H1 (cell line): Measurements from ENCODE around the gene CHRNA3. TPM values are rescaled to one million over a fixed set of nuclear protein-coding genes. Genes with fewer than 3 reads are reported as not detected.

Experiments
- CTCF ChIA-PET: fragments of 300-600 bp; sonication (Branson Sonifier 250); formaldehyde crosslinking; loops from one replicate; lab custom pipeline; 2021; ENCODE audit not compliant: partially characterized antibody; lab: Charles Lee
- POLR2A ChIA-PET: fragments of 300-600 bp; sonication (Branson Sonifier 250); formaldehyde crosslinking; loops from one replicate; lab custom pipeline; 2021; ENCODE audit warnings: inconsistent platforms; ENCODE audit not compliant: partially characterized antibody; lab: Charles Lee
- DNase-seq, 2 experiments: peaks; one replicate each; pipeline versions ENCODE4 v3.0.0 to v3.0.0-alpha.2; 2010 to 2022; ENCODE audit warnings: low spot score in 2 of 2, low read depth in 1 of 2, mixed read lengths in 1 of 2
- FAIRE-seq: peaks from 2 replicates; lab custom pipeline; 2011; peaks lifted over from hg19 to GRCh38; lab: Jason Lieb, UNC
- H2AFZ ChIP-seq: 2 replicates; pipeline ENCODE4 v1.8.1; 2012; ENCODE audit warnings: low read length, inconsistent platforms
- H2AK5ac ChIP-seq: 2 replicates; pipeline ENCODE4 v1.6.1; 2013; ENCODE audit warnings: low read depth, low read length
- H2BK120ac ChIP-seq: replicated peaks from 2 replicates; pipeline ENCODE3; 2013; ENCODE audit warnings: low read depth, low read length, inconsistent platforms
- H2BK12ac ChIP-seq: 2 replicates; pipeline ENCODE4 v1.6.1; 2013; ENCODE audit warnings: low read depth, low read length
- H2BK15ac ChIP-seq: 2 replicates; pipeline ENCODE4 v1.6.1; 2013; ENCODE audit warnings: low read length
- H2BK20ac ChIP-seq: 2 replicates; pipeline ENCODE4 v1.6.1; 2013; ENCODE audit warnings: low read length
- H2BK5ac ChIP-seq: 2 replicates; pipeline ENCODE4 v1.6.1; 2013; ENCODE audit warnings: low read depth, low read length
- H3K14ac ChIP-seq: 2 replicates; pipeline ENCODE4 v1.6.1; 2013; ENCODE audit warnings: inconsistent platforms; ENCODE audit not compliant: insufficient read length
- H3K18ac ChIP-seq: 2 replicates; pipeline ENCODE4 v1.6.1; 2013; ENCODE audit warnings: low read length; ENCODE audit errors: extremely low read depth
- H3K23ac ChIP-seq: 2 replicates; pipeline ENCODE4 v1.6.1; 2013; ENCODE audit warnings: inconsistent platforms; ENCODE audit not compliant: insufficient read length
- H3K23me2 ChIP-seq: 2 replicates; pipeline ENCODE4 v1.6.1; 2013; ENCODE audit warnings: low read depth, low read length
- H3K27ac ChIP-seq: 2 replicates; pipeline ENCODE4 v1.6.1; 2011; ENCODE audit warnings: low read depth, low read length, inconsistent platforms
- H3K27me3 ChIP-seq, 4 experiments: replicated peaks in 1 of 4; 1 replicate in 1 of 4; 2 replicates in 3 of 4; pipeline versions ENCODE4 v1.6.1 to v1.8.1; 2011 to 2013; ENCODE audit warnings: low read length in 3 of 4, mild to moderate bottlenecking in 3 of 4, inconsistent platforms in 2 of 4, mixed read lengths in 2 of 4, moderate library complexity in 1 of 4; ENCODE audit not compliant: control insufficient read depth in 3 of 4, insufficient read depth in 3 of 4; ENCODE audit errors: extremely low read depth in 1 of 4
- H3K36me3 ChIP-seq, 4 experiments: 2 replicates each; pipeline versions ENCODE4 v1.6.1 to v1.8.1; 2011 to 2013; ENCODE audit warnings: mild to moderate bottlenecking in 4 of 4, low read length in 3 of 4, moderate library complexity in 2 of 4, control low read depth in 1 of 4, inconsistent platforms in 1 of 4; ENCODE audit not compliant: insufficient read depth in 4 of 4, control insufficient read depth in 2 of 4
- H3K4ac ChIP-seq: replicated peaks from 2 replicates; pipeline ENCODE3; 2013; ENCODE audit warnings: low read length, low read depth, mixed read lengths, inconsistent platforms; ENCODE audit not compliant: insufficient read length
- H3K4me1 ChIP-seq, 4 experiments: replicated peaks in 1 of 4; 1 replicate in 1 of 4; 2 replicates in 3 of 4; pipeline versions ENCODE4 v1.6.1 to v1.8.1; 2011 to 2013; ENCODE audit warnings: low read length in 3 of 4, inconsistent platforms in 2 of 4, mixed read lengths in 1 of 4; ENCODE audit not compliant: insufficient read depth in 4 of 4, control insufficient read depth in 3 of 4
- H3K4me2 ChIP-seq, 2 experiments: 2 replicates each; pipeline versions ENCODE4 v1.6.1 to v1.8.1; 2011 to 2013; ENCODE audit warnings: low read depth in 2 of 2, low read length in 2 of 2, control low read depth in 1 of 2, inconsistent platforms in 1 of 2, mild to moderate bottlenecking in 1 of 2; ENCODE audit not compliant: insufficient read depth in 1 of 2
- H3K4me3 ChIP-seq, 4 experiments: fragments of 200-600, 300-600 bp in 1 of 4; sonication (generic), shearing (Covaris generic), sonication (Bioruptor Twin) in 1 of 4; 2 replicates each; pipeline versions ENCODE4 v1.5.1 to v1.8.1; 2011 to 2016; ENCODE audit warnings: low read length in 4 of 4, low read depth in 3 of 4, control low read depth in 2 of 4, inconsistent platforms in 2 of 4, mild to moderate bottlenecking in 2 of 4, mixed read lengths in 1 of 4, moderate library complexity in 1 of 4; ENCODE audit not compliant: insufficient read depth in 2 of 4; ENCODE audit errors: extremely low read depth in 1 of 4
- H3K56ac ChIP-seq: replicated peaks from 2 replicates; pipeline ENCODE3; 2013; ENCODE audit warnings: low read depth, mild to moderate bottlenecking, mixed read lengths, low read length, inconsistent platforms; ENCODE audit not compliant: insufficient read length
- H3K79me1 ChIP-seq: 2 replicates; pipeline ENCODE4 v1.6.1; 2013; ENCODE audit warnings: low read depth, low read length, control low read depth
- H3K79me2 ChIP-seq, 2 experiments: 2 replicates each; pipeline versions ENCODE4 v1.6.1 to v1.8.1; 2012 to 2013; ENCODE audit warnings: low read length in 2 of 2, mild to moderate bottlenecking in 2 of 2, inconsistent platforms in 1 of 2; ENCODE audit not compliant: insufficient read depth in 2 of 2, control insufficient read depth in 1 of 2
- H3K9ac ChIP-seq, 4 experiments: replicated peaks in 1 of 4; 1 replicate in 1 of 4; 2 replicates in 3 of 4; pipeline versions ENCODE4 v1.6.1 to v1.8.1; 2011 to 2013; ENCODE audit warnings: low read depth in 3 of 4, low read length in 3 of 4, control low read depth in 2 of 4, mild to moderate bottlenecking in 2 of 4, moderate library complexity in 2 of 4, inconsistent platforms in 1 of 4; ENCODE audit errors: extremely low read depth in 1 of 4
- H3K9me3 ChIP-seq, 2 experiments: 2 replicates each; pipeline versions ENCODE4 v1.6.1 to v1.8.1; 2012 to 2013; ENCODE audit warnings: mild to moderate bottlenecking in 2 of 2, moderate library complexity in 2 of 2, control low read depth in 1 of 2, inconsistent platforms in 1 of 2, low read depth in 1 of 2, low read length in 1 of 2, mixed read lengths in 1 of 2; ENCODE audit not compliant: insufficient read depth in 2 of 2
- H4K20me1 ChIP-seq, 2 experiments: replicated peaks in 1 of 2; 2 replicates each; pipeline versions ENCODE3 to v1.8.1; 2011 to 2013; ENCODE audit warnings: inconsistent platforms in 2 of 2, low read length in 2 of 2, mild to moderate bottlenecking in 1 of 2; ENCODE audit not compliant: insufficient read depth in 2 of 2, control insufficient read depth in 1 of 2
- H4K5ac ChIP-seq: 2 replicates; pipeline ENCODE4 v1.6.1; 2013; ENCODE audit warnings: low read length, low read depth, mixed read lengths, inconsistent platforms; ENCODE audit not compliant: insufficient read length
- H4K8ac ChIP-seq: 2 replicates; pipeline ENCODE4 v1.8.0; 2013; ENCODE audit warnings: mild to moderate bottlenecking, moderate library complexity, low read length, inconsistent platforms; ENCODE audit not compliant: insufficient read depth; ENCODE audit errors: extremely low read depth
- H4K91ac ChIP-seq: replicated peaks from 2 replicates; pipeline ENCODE3; 2013; ENCODE audit warnings: low read length, mixed read lengths, inconsistent platforms; ENCODE audit not compliant: insufficient read length
- BCL11A ChIP-seq, 2 experiments: IDR thresholded peaks; one replicate each; pipeline ENCODE4 v1.6.1; 2011; ENCODE audit warnings: low read depth in 2 of 2, low read length in 2 of 2, mild to moderate bottlenecking in 2 of 2
- CBX5 ChIP-seq: fragments of 300-800, 300-1000 bp; sonication (generic); IDR thresholded peaks from 2 replicates; pipeline ENCODE4 v1.7.1; 2016; ENCODE audit warnings: antibody characterized with exemption, low read length, low read depth
- FOSL1 ChIP-seq: IDR thresholded peaks from 2 replicates; pipeline ENCODE4 v1.6.1; 2011; ENCODE audit warnings: mild to moderate bottlenecking, low read depth, low read length, moderate library complexity; ENCODE audit not compliant: insufficient read depth
- PHF8 ChIP-seq: fragments of 200-600 bp; sonication (generic); conservative IDR thresholded peaks from 2 replicates; pipeline ENCODE4 v1.7.1; 2012; ENCODE audit warnings: low read depth, mild to moderate bottlenecking, inconsistent platforms, low read length, moderate library complexity
- SP2 ChIP-seq: IDR thresholded peaks from 2 replicates; pipeline ENCODE4 v1.6.1; 2012; ENCODE audit warnings: mild to moderate bottlenecking, low read length, inconsistent platforms
- YY1 ChIP-seq: IDR thresholded peaks from 2 replicates; pipeline ENCODE4 v1.6.1; 2011; ENCODE audit warnings: low read depth, mild to moderate bottlenecking, low read length
- WGBS, 2 experiments: shearing (Covaris generic) in 1 of 2; methylation state at CpG; one replicate each; pipeline versions ENCODE4 v1.1.6 to v1.1.7; 2013 to 2015; ENCODE audit warnings: low lambda C conversion rate in 2 of 2, mixed read lengths in 2 of 2, inconsistent platforms in 1 of 2, low coverage in 1 of 2, missing lambda C conversion rate in 1 of 2; ENCODE audit not compliant: insufficient replicate concordance in 2 of 2, insufficient coverage in 1 of 2, insufficient read length in 1 of 2; ENCODE audit errors: extremely low coverage in 1 of 2, missing lambda C conversion rate in 1 of 2; 5-methylcytosine and 5-hydroxymethylcytosine counted together
- polyA plus RNA-seq, 7 experiments: library from polyadenylated mRNA; depleted of rRNA in 3 of 7; stranded (reverse) in 5 of 7; unstranded in 2 of 7; fragments of >200 nt in 5 of 7; fragments of 200-250 nt in 2 of 7; gene quantifications; 1 replicate in 5 of 7; 2 replicates in 1 of 7; 4 replicates in 1 of 7; pipeline versions ENCODE4 v1.2.1 to v1.2.3, GENCODE V29; 2011 to 2013; ENCODE audit warnings: missing spikeins in 2 of 7, mixed read lengths in 2 of 7
- total RNA-seq: library from RNA; stranded (reverse); fragmentation: NEBNext Ultra II Directional; extraction: Animal tissue kit (Norgen Biotek cat#: 25700); gene quantifications from 2 replicates; pipeline ENCODE4 v1.2.1, GENCODE V29; 2021
- TF ChIP-seq, protein P1 (sequence below): IDR thresholded peaks from 2 replicates; pipeline ENCODE4 v1.6.1; 2012; ENCODE audit warnings: low read length, inconsistent platforms
- TF ChIP-seq, protein P2 (sequence below), 3 experiments: IDR thresholded peaks; 1 replicate in 2 of 3; 2 replicates in 1 of 3; pipeline versions ENCODE4 v1.5.1 to v1.6.1; 2011; ENCODE audit warnings: low read length in 3 of 3, mild to moderate bottlenecking in 3 of 3, inconsistent platforms in 2 of 3, low read depth in 1 of 3, moderate library complexity in 1 of 3; ENCODE audit not compliant: insufficient read depth in 1 of 3; ENCODE audit errors: control extremely low read depth in 1 of 3
- TF ChIP-seq, protein P3 (sequence below): IDR thresholded peaks from 2 replicates; pipeline ENCODE4 v1.6.1; 2011; ENCODE audit warnings: low read depth, mild to moderate bottlenecking, low read length; ENCODE audit not compliant: insufficient read depth

Gene CHRNA3
- total and polyA plus RNA-seq, 2 of the 8 experiments (the other 6 are each of a cell fraction or from before 2014, with no cell fraction given) = 2.1 to 4.7 TPM

DNA sequence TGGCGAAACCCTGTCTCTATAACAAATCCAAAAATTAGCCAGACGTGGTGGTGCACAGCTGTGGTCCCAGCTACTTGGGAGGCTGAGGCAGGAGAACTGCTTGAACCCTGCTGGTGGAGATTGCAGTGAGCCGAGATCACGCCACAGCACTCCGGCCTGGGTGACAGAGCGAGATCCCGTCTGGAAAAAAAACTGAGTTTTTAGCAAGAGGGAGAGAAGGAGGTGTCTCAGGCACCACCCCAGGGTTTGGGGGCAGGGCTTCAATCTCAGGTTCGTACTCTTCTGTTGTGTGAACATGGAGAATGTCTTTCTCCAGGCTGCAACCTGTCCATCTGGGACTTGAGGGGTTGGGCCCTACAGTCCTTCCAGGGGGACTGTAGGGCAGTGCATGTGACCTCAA lies 2.7 kb downstream of the CHRNA3 start:
- Histone ChIP-seq H3K9me3 (no peaks in the 10 kb centered on the region), H3K27ac (no peak overlapping the region), H2BK12ac (no peak overlapping the region), H3K23ac (no peak overlapping the region), H3K4ac (no peak overlapping the region), H3K79me2 (no peaks in the 10 kb centered on the region), H3K79me1 (no peaks in the 10 kb centered on the region), H4K91ac (no peak overlapping the region), H2AFZ (no peak overlapping the region; the same call in 1 of the 2 replicates), H3K27me3 (peaks cover 6 to 39% (median 35%) of the 10 kb centered on the region in 4 experiments), H4K5ac (no peak overlapping the region), H2BK15ac (no peak overlapping the region), H3K56ac (no peak overlapping the region), H3K23me2 (peaks cover 14% of the 10 kb centered on the region; the same call in 1 of the 2 replicates), H3K4me3 (no peak overlapping the region), H3K36me3 (no peaks in the 10 kb centered on the region), H3K9ac (no peak overlapping the region), H3K14ac (no peak overlapping the region), H2AK5ac (no peak overlapping the region), H2BK5ac (0 out of 2 replicates have a peak overlapping the region, but pooled peaks have one; percentile 39), H3K4me2 (no peak overlapping the region), H2BK120ac (no peak overlapping the region), H2BK20ac (no peak overlapping the region), H4K20me1 (no peaks in the 10 kb centered on the region), H4K8ac (no peak overlapping the region), H3K4me1 (peaks cover 0 to 10% (median 2%) of the 10 kb centered on the region in 4 experiments; a peak in 6 of 7 replicates), H3K18ac (no peak overlapping the region)
- ChIA-PET CTCF (interaction anchor here (0.6 to 7.6 kb wide), 10 partner anchors 13 to 133 kb away, joined by 3 to 81 read pairs (median 6); no protein-coding TSS in a partner anchor), POLR2A (no interaction called here)
- DNase-seq = no peak
- WGBS, 2 experiments = 83% methylated on average over 8 of the region's 8 CpGs; no CpG with 5 or more reads in 1 of the 2 experiments
- FAIRE-seq = no peak
- TF ChIP-seq, protein P1, sequence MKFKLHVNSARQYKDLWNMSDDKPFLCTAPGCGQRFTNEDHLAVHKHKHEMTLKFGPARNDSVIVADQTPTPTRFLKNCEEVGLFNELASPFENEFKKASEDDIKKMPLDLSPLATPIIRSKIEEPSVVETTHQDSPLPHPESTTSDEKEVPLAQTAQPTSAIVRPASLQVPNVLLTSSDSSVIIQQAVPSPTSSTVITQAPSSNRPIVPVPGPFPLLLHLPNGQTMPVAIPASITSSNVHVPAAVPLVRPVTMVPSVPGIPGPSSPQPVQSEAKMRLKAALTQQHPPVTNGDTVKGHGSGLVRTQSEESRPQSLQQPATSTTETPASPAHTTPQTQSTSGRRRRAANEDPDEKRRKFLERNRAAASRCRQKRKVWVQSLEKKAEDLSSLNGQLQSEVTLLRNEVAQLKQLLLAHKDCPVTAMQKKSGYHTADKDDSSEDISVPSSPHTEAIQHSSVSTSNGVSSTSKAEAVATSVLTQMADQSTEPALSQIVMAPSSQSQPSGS = no peak
- TF ChIP-seq, protein P2, sequence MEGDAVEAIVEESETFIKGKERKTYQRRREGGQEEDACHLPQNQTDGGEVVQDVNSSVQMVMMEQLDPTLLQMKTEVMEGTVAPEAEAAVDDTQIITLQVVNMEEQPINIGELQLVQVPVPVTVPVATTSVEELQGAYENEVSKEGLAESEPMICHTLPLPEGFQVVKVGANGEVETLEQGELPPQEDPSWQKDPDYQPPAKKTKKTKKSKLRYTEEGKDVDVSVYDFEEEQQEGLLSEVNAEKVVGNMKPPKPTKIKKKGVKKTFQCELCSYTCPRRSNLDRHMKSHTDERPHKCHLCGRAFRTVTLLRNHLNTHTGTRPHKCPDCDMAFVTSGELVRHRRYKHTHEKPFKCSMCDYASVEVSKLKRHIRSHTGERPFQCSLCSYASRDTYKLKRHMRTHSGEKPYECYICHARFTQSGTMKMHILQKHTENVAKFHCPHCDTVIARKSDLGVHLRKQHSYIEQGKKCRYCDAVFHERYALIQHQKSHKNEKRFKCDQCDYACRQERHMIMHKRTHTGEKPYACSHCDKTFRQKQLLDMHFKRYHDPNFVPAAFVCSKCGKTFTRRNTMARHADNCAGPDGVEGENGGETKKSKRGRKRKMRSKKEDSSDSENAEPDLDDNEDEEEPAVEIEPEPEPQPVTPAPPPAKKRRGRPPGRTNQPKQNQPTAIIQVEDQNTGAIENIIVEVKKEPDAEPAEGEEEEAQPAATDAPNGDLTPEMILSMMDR (IDR thresholded peaks at IDR 0.05; ENCODE audit: control extremely low read depth in 1 of 3, insufficient read depth in 1 of 3, low read depth in 1 of 3, low read length in 3 of 3) = no peak
- TF ChIP-seq CBX5 (no peak), PHF8 (no peak), BCL11A (IDR thresholded peaks at IDR 0.05; ENCODE audit: low read depth in 2 of 2, low read length in 2 of 2) (no peak), YY1 (no peak), SP2 (no peak), FOSL1 (no peak)
- TF ChIP-seq, protein P3, sequence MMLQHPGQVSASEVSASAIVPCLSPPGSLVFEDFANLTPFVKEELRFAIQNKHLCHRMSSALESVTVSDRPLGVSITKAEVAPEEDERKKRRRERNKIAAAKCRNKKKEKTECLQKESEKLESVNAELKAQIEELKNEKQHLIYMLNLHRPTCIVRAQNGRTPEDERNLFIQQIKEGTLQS = no peak
